Subcutaneous abdominal adipose tissue (tissue), 5 donors: ENCODE data around the gene TMEM106C.

ENCODE experiments used
- H3K27ac ChIP-seq: one replicate; pipeline ENCODE4 v1.7.0; 2013; ENCODE audit warnings: low read depth, mild to moderate bottlenecking, inconsistent platforms, low read length, moderate library complexity
- H3K27me3 ChIP-seq, 5 donors: one replicate each; pipeline ENCODE4 v1.7.0; 2013; ENCODE audit warnings: low read length in 5 of 5, inconsistent platforms in 1 of 5; ENCODE audit not compliant: control insufficient read depth in 5 of 5, insufficient read depth in 4 of 5
- H3K36me3 ChIP-seq, 5 donors: one replicate each; pipeline ENCODE4 v1.7.0; 2013; ENCODE audit warnings: low read length in 5 of 5; ENCODE audit not compliant: control insufficient read depth in 5 of 5, insufficient read depth in 5 of 5
- H3K4me1 ChIP-seq, 5 donors: one replicate each; pipeline ENCODE4 v1.7.0; 2013; ENCODE audit warnings: low read length in 5 of 5, mild to moderate bottlenecking in 3 of 5, moderate library complexity in 1 of 5; ENCODE audit not compliant: control insufficient read depth in 5 of 5, insufficient read depth in 5 of 5
- H3K4me3 ChIP-seq, 5 donors: one replicate each; pipeline ENCODE4 v1.7.0; 2013; ENCODE audit warnings: low read length in 5 of 5, low read depth in 1 of 5
- H3K9ac ChIP-seq, 5 donors: one replicate each; pipeline ENCODE4 v1.7.0; 2013; ENCODE audit warnings: low read length in 5 of 5, mild to moderate bottlenecking in 4 of 5, moderate library complexity in 3 of 5
- H3K9me3 ChIP-seq, 5 donors: one replicate each; pipeline ENCODE4 v1.7.0; 2013; ENCODE audit warnings: low read length in 5 of 5; ENCODE audit not compliant: control insufficient read depth in 5 of 5
- donor health status: healthy.
- donor health status: healthy.
- donor health status: healthy.
- donor health status: healthy.
- donor health status: healthy.

The TMEM106C gene

GRCh38 chr12:47985596-47986290 is 22.3 kb downstream of the TMEM106C start:
- H3K27me3 ChIP-seq = peaks cover 0 to 11% (median 9%) of the 10 kb centered on the region in 5 donors
- peaks cover 0 to 10% (median 6%) of the 10 kb centered on the region in 5 donors for H3K4me1 ChIP-seq
- no peak overlapping the region for H3K27ac ChIP-seq
- H3K36me3 ChIP-seq = no peaks in the 10 kb centered on the region
- no peaks in the 10 kb centered on the region for H3K9me3 ChIP-seq
- H3K9ac ChIP-seq = no peak overlapping the region
- no peak overlapping the region for H3K4me3 ChIP-seq

GRCh38 chr12:47986291-47986660 is 22.9 kb downstream of the TMEM106C start:
- peaks cover 0 to 10% (median 6%) of the 10 kb centered on the region in 5 donors for H3K4me1 ChIP-seq
- H3K27me3 ChIP-seq = peaks cover 0 to 11% (median 7%) of the 10 kb centered on the region in 5 donors
- no peak overlapping the region for H3K4me3 ChIP-seq

DNA sequence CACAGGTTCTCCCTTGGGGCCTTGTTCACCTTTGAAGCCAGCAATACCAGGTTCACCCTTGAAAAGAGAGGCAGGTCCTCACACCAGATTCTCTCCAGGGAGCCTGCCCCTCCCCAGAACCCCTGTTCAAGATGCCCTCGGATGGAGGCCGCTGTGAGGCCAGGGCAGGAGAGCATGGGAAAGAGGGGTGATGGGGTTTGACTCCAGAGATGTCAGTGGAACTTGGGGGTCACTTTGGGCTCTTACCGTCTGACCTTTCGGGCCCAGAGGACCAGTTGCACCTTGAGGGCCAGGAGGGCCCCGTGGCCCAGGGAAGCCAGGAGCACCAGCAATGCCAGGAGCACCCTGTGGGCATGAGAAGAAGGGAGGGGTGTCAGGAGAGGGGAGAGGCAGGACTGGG is 23.4 kb downstream of the TMEM106C start:
- H3K4me3 ChIP-seq = no peak overlapping the region
- H3K27me3 ChIP-seq = peaks cover 0 to 11% (median 4%) of the 10 kb centered on the region in 5 donors
- no peaks in the 10 kb centered on the region for H3K9me3 ChIP-seq
- H3K9ac ChIP-seq = no peak overlapping the region
- peaks cover 0 to 10% (median 6%) of the 10 kb centered on the region in 5 donors for H3K4me1 ChIP-seq
- no peaks in the 10 kb centered on the region for H3K36me3 ChIP-seq
- H3K27ac ChIP-seq = no peak overlapping the region

More at GRCh38 chr12:47986291-47986660, 22.9 kb downstream of the TMEM106C start:
- Histone ChIP-seq H3K27ac (no peak overlapping the region), H3K9me3 (no peaks in the 10 kb centered on the region), H3K36me3 (no peaks in the 10 kb centered on the region), H3K9ac (no peak overlapping the region)

DNA sequence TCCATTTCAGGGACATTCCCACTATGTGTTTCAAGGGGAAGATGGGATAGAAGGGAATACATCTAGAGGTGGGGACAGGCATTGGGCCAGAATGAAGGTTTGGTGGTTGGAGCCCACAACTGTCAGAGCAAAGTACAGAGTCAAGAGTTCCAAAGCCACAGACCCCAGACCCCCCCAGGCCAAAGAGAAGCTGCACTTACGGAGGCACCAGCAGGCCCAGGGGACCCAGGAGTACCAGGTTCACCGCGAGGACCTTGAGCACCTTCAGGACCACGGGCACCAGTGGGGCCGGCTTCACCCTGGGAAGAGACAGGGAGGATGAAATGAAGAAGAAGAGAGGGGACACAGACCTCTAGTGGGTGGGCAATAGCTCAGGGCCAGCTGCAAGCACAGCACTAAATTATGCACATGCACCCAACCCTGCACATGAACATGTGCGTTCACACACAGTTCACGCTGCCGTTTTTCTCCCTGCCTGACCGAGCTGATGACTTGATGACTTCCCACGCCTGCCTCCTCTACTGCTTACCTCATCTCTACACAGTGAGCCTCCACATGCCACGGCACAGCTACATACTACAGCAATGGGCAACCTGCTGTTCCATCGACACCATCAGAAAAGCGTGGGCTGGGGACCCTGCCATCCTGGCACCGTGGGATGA is 24.1 kb downstream of the TMEM106C start:
- peaks cover 0 to 15% (median 3%) of the 10 kb centered on the region in 5 donors for H3K27me3 ChIP-seq
- H3K27ac ChIP-seq = no peak overlapping the region
- H3K9me3 ChIP-seq = no peaks in the 10 kb centered on the region
- H3K9ac ChIP-seq = no peak overlapping the region
- H3K4me3 ChIP-seq = no peak overlapping the region
- H3K4me1 ChIP-seq = peaks cover 0 to 10% (median 6%) of the 10 kb centered on the region in 5 donors
- H3K36me3 ChIP-seq = no peaks in the 10 kb centered on the region

GRCh38 chr12:47988073-47989022 is 25.0 kb downstream of the TMEM106C start:
- Histone ChIP-seq H3K9ac (no peak overlapping the region), H3K4me3 (no peak overlapping the region), H3K27ac (no peak overlapping the region), H3K27me3 (peaks cover 0 to 15% (median 3%) of the 10 kb centered on the region in 5 donors), H3K4me1 (peaks cover 0 to 10% (median 6%) of the 10 kb centered on the region in 5 donors), H3K9me3 (no peaks in the 10 kb centered on the region), H3K36me3 (no peaks in the 10 kb centered on the region)

GRCh38 chr12:47989023-47989417 is 25.6 kb downstream of the TMEM106C start:
- no peak overlapping the region for H3K4me3 ChIP-seq
- no peak overlapping the region for H3K27ac ChIP-seq
- no peak overlapping the region for H3K9ac ChIP-seq
- no peaks in the 10 kb centered on the region for H3K9me3 ChIP-seq
- H3K4me1 ChIP-seq = peaks cover 0 to 10% (median 6%) of the 10 kb centered on the region in 5 donors
- no peaks in the 10 kb centered on the region for H3K36me3 ChIP-seq
- peaks cover 0 to 16% (median 5%) of the 10 kb centered on the region in 5 donors for H3K27me3 ChIP-seq

DNA sequence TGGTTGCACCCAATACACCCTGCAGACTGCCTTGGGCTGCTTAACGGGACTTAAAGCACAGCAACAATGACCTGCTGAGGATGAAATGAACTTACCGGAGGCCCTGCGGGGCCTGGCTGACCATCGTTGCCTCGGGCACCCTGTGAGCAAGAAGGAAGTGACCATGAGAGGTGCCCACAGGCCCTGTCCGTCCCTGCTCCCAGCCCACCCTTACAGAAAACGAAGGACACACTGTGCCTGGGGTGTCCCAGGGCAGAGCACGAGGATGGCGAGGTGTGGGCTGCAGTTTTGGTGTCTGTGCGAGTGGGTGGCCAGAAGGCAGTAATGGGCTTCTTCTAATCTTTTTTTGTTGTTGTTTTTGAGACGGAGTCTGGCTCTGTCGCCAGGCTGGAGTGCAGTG is 26.3 kb downstream of the TMEM106C start:
- Histone ChIP-seq H3K27me3 (peaks cover 0 to 13% (median 11%) of the 10 kb centered on the region in 5 donors), H3K4me1 (peaks cover 0 to 10% (median 6%) of the 10 kb centered on the region in 5 donors), H3K36me3 (no peaks in the 10 kb centered on the region), H3K27ac (no peak overlapping the region), H3K9me3 (no peaks in the 10 kb centered on the region), H3K9ac (no peak overlapping the region), H3K4me3 (no peak overlapping the region)

GRCh38 chr12:47990351-47991105 is 27.1 kb downstream of the TMEM106C start:
- H3K9me3 ChIP-seq = no peaks in the 10 kb centered on the region
- peaks cover 0 to 13% (median 11%) of the 10 kb centered on the region in 5 donors for H3K27me3 ChIP-seq
- H3K36me3 ChIP-seq = no peaks in the 10 kb centered on the region
- H3K27ac ChIP-seq = no peak overlapping the region
- H3K4me3 ChIP-seq = no peak overlapping the region
- H3K4me1 ChIP-seq = peaks cover 0 to 10% (median 6%) of the 10 kb centered on the region in 5 donors
- H3K9ac ChIP-seq = no peak overlapping the region
